C4-2B (cell line): Measurements from ENCODE around the gene RAB5B.

Experiments
- CTCF ChIP-seq: fragments of 450-650 bp; conservative IDR thresholded peaks from 2 replicates; pipeline ENCODE4 v1.5.1; 2017; ENCODE audit warnings: mild to moderate bottlenecking
- ZFX ChIP-seq: fragments of 450-650 bp; IDR thresholded peaks from 2 replicates; pipeline ENCODE4 v1.6.1; 2017

DNA sequence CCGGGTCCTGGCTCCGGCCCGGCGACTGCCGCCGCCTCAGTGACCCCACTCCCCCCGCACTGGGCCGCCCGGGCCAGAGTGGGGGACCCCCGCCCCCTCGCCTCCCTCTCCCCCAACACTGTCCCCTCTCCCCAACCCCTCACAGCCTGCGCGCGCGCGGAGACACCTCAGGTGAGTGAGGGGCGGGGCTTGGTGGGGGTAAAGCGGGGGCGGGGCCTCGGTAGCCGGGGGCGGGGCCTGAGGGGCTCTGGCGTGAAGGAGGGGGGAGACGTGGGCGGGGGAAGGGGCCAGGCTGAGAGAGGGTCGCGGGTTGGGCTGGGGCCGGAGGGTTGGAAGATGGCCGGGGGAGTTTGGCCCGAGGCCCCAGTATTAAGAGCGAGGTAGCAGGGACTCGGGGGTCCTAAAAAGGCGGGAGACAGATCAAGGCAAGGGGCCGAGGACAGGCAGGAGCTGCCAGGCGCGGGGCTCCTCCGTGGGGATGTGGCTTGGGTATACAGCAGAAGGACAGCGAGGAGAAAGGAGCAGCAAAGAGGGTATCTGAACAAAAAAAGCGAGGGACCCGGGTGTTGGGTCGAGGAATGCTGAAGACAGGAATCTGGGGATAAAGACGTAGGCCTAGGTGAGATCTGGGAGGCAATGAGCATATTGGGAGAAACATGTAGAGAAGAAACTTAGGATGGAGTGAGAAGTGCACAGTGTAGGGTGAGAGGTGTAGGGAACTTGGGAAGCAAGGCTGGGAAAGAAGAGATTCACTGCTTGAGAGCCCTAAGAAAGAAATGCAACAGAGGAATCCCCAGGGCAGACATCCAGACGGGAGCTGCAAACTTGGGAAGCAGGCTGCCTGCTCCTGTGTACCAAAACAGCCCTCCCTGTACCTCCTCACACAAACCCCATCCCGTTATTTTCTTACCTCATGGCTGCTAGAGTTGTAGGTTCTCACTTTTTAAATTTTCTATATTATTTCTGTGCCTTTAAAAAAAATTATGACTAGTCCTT, 34.0 kb downstream of the RAB5B start:
- no peak for TF ChIP-seq CTCF
- TF ChIP-seq ZFX, result no peak
